HUES6 (cell line): ENCODE data around the gene CCPG1.
"Not testable (repeated sequence)": the region's sequence is repeated elsewhere in the genome, so short reads cannot be mapped to it uniquely, and the experiment has no call there.

Experiments used
- H3K27ac ChIP-seq: 2 replicates; pipeline ENCODE4 v1.7.0; 2013; ENCODE audit warnings: low read depth, mild to moderate bottlenecking, low read length, inconsistent platforms
- H3K27me3 ChIP-seq: 2 replicates; pipeline ENCODE4 v1.6.1; 2013; ENCODE audit warnings: low read length; ENCODE audit not compliant: control insufficient read depth, insufficient read depth
- H3K36me3 ChIP-seq: 2 replicates; pipeline ENCODE4 v1.6.1; 2013; ENCODE audit warnings: low read length; ENCODE audit not compliant: control insufficient read depth, insufficient read depth
- H3K4me1 ChIP-seq: 2 replicates; pipeline ENCODE4 v1.6.1; 2013; ENCODE audit warnings: low read length; ENCODE audit not compliant: control insufficient read depth, insufficient read depth
- H3K4me3 ChIP-seq: 2 replicates; pipeline ENCODE4 v1.5.1; 2013; ENCODE audit warnings: low read depth, low read length
- H3K9ac ChIP-seq: one replicate; pipeline ENCODE4 v1.6.1; 2013; ENCODE audit warnings: mild to moderate bottlenecking, low read length
- H3K9me3 ChIP-seq: 2 replicates; pipeline ENCODE4 v1.6.1; 2013; ENCODE audit warnings: low read depth, low read length; ENCODE audit not compliant: control insufficient read depth, insufficient read depth

The CCPG1 gene, protein sequence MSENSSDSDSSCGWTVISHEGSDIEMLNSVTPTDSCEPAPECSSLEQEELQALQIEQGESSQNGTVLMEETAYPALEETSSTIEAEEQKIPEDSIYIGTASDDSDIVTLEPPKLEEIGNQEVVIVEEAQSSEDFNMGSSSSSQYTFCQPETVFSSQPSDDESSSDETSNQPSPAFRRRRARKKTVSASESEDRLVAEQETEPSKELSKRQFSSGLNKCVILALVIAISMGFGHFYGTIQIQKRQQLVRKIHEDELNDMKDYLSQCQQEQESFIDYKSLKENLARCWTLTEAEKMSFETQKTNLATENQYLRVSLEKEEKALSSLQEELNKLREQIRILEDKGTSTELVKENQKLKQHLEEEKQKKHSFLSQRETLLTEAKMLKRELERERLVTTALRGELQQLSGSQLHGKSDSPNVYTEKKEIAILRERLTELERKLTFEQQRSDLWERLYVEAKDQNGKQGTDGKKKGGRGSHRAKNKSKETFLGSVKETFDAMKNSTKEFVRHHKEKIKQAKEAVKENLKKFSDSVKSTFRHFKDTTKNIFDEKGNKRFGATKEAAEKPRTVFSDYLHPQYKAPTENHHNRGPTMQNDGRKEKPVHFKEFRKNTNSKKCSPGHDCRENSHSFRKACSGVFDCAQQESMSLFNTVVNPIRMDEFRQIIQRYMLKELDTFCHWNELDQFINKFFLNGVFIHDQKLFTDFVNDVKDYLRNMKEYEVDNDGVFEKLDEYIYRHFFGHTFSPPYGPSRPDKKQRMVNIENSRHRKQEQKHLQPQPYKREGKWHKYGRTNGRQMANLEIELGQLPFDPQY

DNA sequence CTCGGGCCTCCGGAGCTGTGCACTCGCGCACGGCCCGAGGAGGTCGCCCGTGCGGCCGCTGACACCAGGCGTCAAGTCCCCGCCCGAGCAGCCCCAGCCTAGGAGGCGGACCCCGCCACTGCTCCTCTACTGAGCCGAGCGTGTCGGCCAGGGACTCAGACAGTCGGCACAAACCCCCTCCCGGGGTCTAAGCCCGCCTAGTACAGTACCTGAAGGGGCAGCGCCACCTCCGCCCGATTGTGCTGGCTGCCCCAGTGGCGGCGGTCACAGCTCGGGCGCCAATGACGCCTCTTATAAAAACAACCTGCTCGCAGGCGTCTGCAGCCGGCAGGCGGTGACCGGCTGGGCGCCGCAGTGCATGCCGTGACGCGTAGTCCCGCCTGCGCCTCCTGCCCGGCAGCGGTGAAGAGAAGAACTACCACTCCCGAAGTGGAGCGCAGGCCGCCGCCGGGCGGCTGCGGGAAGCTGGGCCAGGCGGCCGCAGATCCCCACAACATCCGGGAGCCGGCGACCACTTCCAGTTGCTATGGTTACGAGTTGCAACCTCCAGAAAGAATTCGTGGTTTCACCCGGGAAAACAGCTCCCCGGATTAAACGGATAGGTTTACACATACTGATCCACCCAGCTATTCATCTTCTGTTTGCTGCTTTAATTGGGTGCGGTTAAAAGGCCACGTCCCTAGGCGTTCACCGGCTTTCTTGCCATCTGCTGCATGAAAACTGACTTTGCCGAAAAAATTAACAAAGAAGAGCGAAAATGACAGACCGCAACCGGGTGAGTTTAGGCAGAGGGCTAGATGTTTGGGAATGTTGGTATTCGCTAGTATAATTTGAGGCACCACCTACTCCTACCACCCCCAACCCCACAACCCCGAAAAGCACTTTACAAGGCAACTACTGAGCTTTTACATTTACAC lies at the start of gene CCPG1, which contains the start of gene PIERCE2:
Gene CCPG1, minus strand, starts transcription at position 348 of the 917 bp plus-strand sequence. CDS start 18,935 bp downstream, outside the sequence.
Gene PIERCE2, plus strand, starts transcription at position 484 of the 917 bp plus-strand sequence. Its CDS starts 274 bp downstream, at position 758.
- Histone ChIP-seq H3K9me3 (no peaks in the 10 kb centered on the region), H3K27ac (0 out of 2 replicates have a peak within 1 kb of the TSS, but pooled peaks have one; percentile 42), H3K36me3 (no peaks in the 10 kb centered on the region), H3K4me3 (peak within 1 kb of the TSS; percentile 83), H3K9ac (peak within 1 kb of the TSS; percentile 55), H3K27me3 (no peaks in the 10 kb centered on the region), H3K4me1 (no peaks in the 10 kb centered on the region)

DNA sequence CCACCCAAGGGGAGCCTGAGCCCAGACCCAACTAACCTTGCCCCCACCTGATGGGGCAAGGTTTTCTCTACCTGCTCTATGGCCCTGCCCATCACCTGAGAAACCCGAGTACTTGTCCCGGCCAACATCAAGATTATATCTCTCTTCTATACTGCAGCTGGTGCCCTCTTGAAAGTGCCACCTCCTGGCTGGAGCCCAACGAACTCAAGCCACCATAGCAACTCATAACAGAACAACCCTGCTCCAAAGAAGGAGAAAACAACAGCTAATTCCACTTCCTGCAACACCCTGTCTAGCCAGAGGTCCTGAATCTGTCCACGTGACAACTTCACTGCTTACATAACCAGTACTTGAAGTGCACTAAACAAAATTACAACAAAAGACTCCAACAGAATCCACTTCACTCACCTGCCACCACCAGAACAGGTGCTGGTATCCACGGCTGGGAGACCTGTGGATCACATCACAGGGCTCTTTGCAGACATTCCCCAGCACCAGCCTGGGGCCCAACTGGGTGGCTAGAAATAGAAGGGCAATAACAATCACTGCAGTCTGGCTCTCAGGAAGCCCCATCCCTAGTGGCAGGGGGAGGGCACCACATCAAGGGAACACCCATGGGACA lies 49.4 kb upstream of the CCPG1 start:
- H3K36me3 ChIP-seq = no peaks in the 10 kb centered on the region
- H3K9me3 ChIP-seq = no peaks in the 10 kb centered on the region
- H3K4me3 ChIP-seq = no peak overlapping the region
- no peaks in the 10 kb centered on the region for H3K4me1 ChIP-seq
- no peak overlapping the region for H3K27ac ChIP-seq
- H3K27me3 ChIP-seq = no peaks in the 10 kb centered on the region
- no peak overlapping the region for H3K9ac ChIP-seq

- H3K4me3 ChIP-seq, H3K9ac ChIP-seq, H3K4me1 ChIP-seq, H3K36me3 ChIP-seq, H3K27ac ChIP-seq, H3K27me3 ChIP-seq: not testable (repeated sequence)
- H3K9me3 ChIP-seq = peaks cover 15% of the 10 kb centered on the region
Measured at GRCh38 chr15:55447030-55447394, 38.9 kb upstream of the CCPG1 start.

DNA sequence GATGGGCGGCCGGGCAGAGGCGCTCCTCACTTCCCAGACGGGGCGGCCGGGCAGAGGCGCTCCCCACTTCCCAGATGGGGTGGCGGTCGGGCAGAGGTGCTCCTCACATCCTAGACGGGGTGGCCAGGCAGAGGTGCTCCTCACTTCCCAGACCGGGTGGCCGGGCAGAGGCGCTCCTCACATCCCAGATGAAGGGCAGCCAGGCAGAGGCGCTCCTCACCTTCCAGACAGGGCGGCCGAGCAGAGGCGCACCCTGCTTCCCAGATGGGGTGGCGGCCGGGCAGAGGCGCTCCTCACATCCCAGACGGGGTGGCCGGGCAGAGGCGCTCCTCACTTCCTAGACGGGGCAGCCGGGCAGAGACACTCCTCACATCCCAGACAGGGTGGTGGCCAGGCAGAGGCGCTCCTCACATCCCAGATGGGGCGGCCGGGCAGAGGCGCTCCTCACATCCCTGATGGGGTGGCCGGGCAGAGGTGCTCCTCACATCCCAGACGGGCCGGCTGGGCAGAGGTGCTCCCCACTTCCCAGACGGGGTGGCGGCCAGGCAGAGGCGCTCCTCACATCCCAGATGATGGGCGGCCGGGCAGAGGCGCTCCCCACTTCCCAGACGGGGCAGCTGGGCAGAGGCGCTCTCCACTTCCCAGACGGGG lies 38.3 kb upstream of the CCPG1 start:
- not testable (repeated sequence) for H3K4me3 ChIP-seq, H3K36me3 ChIP-seq, H3K27me3 ChIP-seq, H3K9ac ChIP-seq, H3K27ac ChIP-seq, H3K4me1 ChIP-seq
- peaks cover 17% of the 10 kb centered on the region for H3K9me3 ChIP-seq

- H3K4me1 ChIP-seq, H3K9ac ChIP-seq: not testable (repeated sequence)
Measured at GRCh38 chr15:55445936-55446335, 37.8 kb upstream of the CCPG1 start.

DNA sequence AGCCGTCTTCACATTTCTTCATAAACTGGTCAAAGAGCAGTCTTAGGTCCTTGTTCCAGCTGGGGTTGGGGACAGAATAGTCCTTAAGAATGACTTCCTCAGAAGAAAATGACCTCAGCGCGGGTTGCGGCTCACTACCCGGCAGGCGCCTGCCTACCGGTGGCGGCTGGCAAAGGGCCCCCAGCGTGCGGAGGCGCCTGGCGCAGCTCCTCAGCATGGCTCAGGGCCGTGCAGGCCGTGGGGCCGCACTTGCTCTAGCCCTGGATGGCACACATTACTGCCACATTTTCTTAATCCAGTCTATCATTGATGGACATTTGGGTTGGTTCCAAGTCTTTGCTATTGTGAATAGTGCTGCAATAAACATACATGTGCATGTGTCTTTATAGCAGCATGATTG lies 35.0 kb upstream of the CCPG1 start:
- H3K27me3 ChIP-seq, H3K4me1 ChIP-seq, H3K27ac ChIP-seq, H3K4me3 ChIP-seq, H3K36me3 ChIP-seq, H3K9ac ChIP-seq: not testable (repeated sequence)
- peaks cover 17% of the 10 kb centered on the region for H3K9me3 ChIP-seq

More at GRCh38 chr15:55445936-55446335, 37.8 kb upstream of the CCPG1 start:
- H3K9me3 ChIP-seq = peaks cover 17% of the 10 kb centered on the region
- H3K4me3 ChIP-seq, H3K36me3 ChIP-seq, H3K27ac ChIP-seq, H3K27me3 ChIP-seq: not testable (repeated sequence)

- Histone ChIP-seq H3K9me3 (no peaks in the 10 kb centered on the region), H3K27me3 (no peaks in the 10 kb centered on the region), H3K36me3 (no peaks in the 10 kb centered on the region), H3K4me3 (no peak overlapping the region), H3K27ac (no peak overlapping the region), H3K9ac (no peak overlapping the region), H3K4me1 (no peaks in the 10 kb centered on the region)
Measured at GRCh38 chr15:55434989-55435825, 27.0 kb upstream of the CCPG1 start.

DNA sequence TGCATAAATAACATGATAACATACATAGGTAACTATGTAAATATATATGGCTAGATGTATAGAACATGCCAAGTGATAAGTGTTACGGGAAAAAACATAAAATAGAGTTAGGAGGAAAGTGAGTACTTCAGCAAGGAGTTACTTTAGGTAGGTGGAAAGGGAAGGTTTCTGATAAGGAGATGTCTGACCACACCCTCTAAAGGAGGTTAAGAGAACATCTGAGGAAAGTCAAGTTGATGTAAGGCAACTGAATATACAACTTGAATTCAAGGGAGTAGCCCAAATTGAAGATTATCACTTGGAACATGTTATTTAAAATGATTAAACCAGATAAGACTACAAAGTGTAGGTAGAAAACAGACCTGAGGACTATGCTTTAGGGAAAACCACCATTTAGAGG lies 13.9 kb upstream of the CCPG1 start:
- Histone ChIP-seq H3K4me1 (peaks cover 14% of the 10 kb centered on the region), H3K27ac (no peak overlapping the region), H3K9ac (no peak overlapping the region), H3K36me3 (no peaks in the 10 kb centered on the region), H3K4me3 (no peak overlapping the region), H3K9me3 (no peaks in the 10 kb centered on the region), H3K27me3 (no peaks in the 10 kb centered on the region)

- Histone ChIP-seq H3K9me3 (no peaks in the 10 kb centered on the region), H3K27ac (no peak overlapping the region), H3K27me3 (no peaks in the 10 kb centered on the region), H3K4me3 (no peak overlapping the region), H3K9ac (no peak overlapping the region), H3K4me1 (peaks cover 15% of the 10 kb centered on the region), H3K36me3 (no peaks in the 10 kb centered on the region)
Measured at GRCh38 chr15:55420171-55420866, 12.2 kb upstream of the CCPG1 start.
